ENCODE data around the gene EAF1.

Gene EAF1

DNA sequence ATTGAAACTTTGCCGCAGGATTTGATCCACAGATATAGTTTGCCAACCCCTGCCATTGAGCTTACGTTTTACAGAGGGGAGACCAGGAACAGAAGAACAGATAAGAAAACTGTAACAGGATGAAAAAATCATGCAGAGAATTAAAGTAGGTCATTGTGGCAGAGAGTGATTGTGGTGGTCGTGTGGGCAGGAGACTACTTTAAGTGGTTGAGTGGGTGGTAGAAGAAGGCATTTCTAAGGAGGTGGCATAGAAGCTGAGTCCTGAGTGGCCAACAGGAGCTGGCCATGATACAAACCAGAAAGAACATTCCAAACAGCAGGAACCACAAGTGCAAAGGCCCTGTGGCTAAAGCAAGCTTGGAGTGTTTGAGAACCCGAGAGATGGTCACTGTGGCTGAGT is 59.6 kb downstream of the EAF1 start:
- no peak for DNase-seq

DNA sequence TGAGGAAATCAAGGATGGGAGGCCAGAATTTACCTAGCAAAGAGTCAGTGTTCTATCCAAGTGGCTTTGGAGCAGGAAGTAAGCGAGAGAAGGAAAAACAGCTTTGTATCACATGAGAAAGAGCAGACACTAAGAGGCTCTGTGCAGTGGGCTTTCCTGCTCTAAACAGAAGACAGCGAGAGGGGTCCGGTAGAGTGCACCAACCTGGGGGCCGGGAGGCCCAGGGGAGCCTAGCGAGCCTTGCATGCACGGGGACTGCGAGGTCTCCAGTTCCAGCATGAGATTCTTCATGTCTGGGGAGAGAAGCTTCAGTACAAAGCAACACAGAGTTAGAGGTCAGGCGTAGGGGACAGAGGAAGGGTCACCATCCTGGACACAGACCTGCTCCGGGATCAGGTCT is 60.6 kb downstream of the EAF1 start:
- DNase-seq = no peak

GRCh38 chr3:15490158-15490557 is 62.8 kb downstream of the EAF1 start:
- DNase-seq = no peak

GRCh38 chr3:15491143-15491542 is 63.7 kb downstream of the EAF1 start:
- no peak for DNase-seq

All from activated CD4-positive, CD25-positive, alpha-beta regulatory T cell treated with anti-CD3 and anti-CD28 coated beads, Interleukin-2, amount 50 U/mL, for 72 hours (primary cell).